ENCODE data around the gene ZCCHC18.
"Not testable (repeated sequence)": the region's sequence is repeated elsewhere in the genome, so short reads cannot be mapped to it uniquely, and the experiment has no call there.

The ZCCHC18 gene

DNA sequence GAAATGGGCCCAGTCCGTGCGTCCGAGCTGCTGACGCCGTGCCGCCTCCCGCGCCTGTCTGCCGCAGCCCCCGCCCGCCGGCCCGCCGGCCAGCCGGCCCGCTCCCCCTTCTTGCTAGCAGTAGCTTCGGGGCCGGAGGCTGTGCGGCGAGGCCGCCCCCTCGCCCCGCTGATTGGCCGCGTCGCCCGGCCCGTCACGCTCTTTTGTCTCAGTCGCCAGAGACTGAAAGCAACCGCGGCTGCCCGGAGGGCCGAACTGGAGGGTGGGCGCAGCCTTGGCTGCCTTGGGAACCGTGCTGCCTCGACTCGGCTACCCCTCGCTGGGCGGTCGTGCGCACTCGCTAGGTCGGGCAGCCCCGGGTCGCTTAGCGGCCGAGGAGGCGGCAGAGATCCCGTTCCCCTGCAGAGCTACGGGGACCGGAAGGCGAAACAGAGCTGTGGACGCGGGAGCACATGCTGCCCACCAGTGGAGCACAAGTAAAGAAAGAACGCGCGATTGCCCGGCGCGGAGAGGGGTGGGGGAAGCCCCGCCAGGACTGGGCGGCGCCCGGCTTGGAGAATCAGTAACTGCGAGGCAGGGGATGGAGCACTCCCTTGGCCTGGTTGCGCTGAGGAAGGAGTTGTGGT, at the start of gene ZCCHC18:
ZCCHC18 (plus strand) TSS at position 198 of the 626 bp plus-strand sequence. CDS start 1,589 bp downstream, outside the sequence.
- DNase-seq = peak; percentile 70

- not testable (repeated sequence) for DNase-seq
These were observed 49.7 kb upstream of the ZCCHC18 start for GRCh38 chrX:104062636-104063035.

DNA sequence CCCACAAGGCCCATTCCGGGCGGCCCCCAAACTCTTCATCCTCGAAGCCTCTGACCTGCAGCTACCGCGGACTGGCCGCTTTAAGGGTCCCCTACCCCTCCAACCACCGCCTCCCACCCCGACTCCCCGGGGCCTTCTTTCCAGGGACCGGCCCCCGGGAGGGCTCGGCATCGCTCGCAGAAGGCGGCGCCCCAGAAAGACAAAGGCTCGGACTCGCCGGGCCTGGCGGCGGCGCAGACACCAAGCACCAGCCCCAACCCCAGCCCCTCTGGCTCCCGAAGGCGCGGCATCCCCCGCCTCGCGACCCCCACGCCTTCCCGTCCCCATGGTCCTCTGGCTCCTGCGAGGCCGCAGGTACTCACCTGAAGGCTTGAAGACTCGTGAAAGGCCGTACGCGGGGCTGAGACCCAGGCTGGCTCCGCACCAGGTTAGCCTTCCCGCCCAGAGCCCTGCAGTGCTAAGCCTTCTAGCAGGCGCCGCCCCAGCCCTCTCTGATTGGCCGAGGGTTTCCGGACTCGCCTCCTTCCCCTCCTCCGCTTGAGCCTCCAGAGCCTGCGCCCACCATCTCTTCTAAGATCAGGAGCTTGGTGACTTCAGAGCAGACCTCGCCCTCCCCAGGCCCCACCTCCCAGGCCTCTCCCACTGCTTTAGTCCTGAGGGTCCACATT, 36.4 kb upstream of the ZCCHC18 start, which contains the start of gene TMSB15C:
TMSB15C (minus strand) TSS at position 459 of the 668 bp plus-strand sequence.
- DNase-seq = not testable (repeated sequence)

- DNase-seq = not testable (repeated sequence)
These were observed 34.5 kb upstream of the ZCCHC18 start for GRCh38 chrX:104077854-104078253.

GRCh38 chrX:104084063-104084462, 28.3 kb upstream of the ZCCHC18 start:
- DNase-seq = no peak

DNA sequence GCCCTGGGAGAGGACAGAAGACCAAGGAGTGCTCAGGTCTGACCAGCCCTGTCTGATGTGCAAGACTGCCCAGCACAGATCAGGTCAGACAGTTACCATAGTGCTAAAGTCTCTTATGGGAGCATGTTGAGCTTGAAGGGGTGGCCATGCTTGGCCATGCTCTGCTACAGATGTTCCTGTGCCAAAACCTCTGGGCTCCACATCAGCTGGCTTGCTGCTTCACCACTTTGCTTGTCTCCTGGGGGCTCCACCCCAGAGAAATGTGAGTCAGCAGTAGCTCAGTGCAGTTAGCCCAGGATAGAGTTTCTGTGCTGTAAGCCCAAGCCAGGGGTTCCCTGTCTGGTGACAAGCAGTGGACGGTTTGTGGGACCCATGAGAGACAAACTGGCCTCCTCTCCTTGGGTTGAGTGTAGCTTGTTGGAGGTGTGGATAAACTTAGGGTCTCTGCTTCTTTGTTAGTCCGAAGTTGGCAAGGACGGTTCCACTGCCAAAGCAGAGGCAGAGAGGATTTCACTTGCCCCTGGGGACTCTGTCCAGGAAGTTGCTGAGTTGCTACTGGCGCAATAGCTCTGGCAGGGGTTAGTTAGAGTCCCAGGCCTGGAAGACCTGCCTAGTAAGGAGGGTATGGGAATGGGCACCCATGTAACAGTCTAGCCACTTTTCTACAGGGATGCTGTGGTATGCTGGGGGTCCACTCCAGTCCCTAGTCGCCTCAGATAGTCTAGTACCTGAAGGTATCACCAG, 27.6 kb upstream of the ZCCHC18 start:
- no peak for DNase-seq

DNA sequence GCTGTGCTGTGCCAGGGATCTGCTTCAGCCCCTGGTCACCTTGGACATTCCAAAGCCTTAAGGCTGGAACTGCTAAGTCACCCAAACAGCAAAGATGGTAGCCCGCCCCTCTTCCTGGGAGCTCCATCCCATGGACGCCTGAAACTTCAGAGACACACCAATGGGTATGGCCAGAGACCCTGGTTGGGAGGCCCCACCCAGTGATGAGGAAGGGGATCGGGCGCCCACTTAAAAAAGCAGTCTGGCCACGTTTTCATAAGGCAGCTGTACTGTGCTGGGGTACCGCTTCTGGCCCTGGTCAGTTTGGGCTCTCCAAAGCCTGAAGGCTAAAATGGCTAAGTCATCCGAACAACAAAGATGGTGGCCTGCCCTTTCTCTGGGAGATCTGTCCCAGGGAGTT, 26.8 kb upstream of the ZCCHC18 start:
- DNase-seq = no peak

GRCh38 chrX:104085919-104086318, 26.4 kb upstream of the ZCCHC18 start:
- DNase-seq = no peak

DNA sequence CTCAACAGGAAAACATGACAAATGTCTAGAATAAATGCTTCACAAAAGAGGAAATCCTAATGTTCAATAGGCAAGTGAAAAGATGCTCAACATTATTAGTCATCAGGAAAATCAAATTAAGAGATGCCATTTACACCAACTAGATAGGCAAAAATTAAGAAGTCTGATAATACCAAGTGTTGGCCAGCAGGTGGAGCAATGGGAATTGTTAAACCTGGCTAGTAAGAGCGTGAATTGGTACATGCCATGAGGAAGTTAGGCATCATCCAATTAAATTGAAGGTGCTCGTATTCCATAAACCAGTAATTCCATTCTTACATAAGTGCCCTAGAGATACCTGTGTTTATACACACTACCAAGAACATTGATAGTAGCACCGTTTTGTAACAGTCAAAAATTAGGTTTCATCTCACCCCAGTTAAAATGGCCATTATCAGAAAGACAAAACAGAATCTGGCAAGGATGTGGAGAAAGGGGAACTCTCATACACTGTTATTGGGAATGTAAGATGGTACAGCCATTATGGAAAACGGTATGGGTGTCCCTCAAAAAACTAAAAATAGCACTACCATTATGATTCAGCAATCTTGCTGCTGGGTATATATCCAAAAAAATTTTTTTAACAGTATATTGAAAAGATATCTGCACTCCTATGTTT, 14.0 kb upstream of the ZCCHC18 start:
- DNase-seq = peak; percentile 78

GRCh38 chrX:104098919-104099318, 13.4 kb upstream of the ZCCHC18 start:
- no peak for DNase-seq

- DNase-seq = no peak
These were observed 7.6 kb upstream of the ZCCHC18 start for GRCh38 chrX:104104676-104105075.

GRCh38 chrX:104105330-104106262, 6.7 kb upstream of the ZCCHC18 start:
- no peak for DNase-seq

DNA sequence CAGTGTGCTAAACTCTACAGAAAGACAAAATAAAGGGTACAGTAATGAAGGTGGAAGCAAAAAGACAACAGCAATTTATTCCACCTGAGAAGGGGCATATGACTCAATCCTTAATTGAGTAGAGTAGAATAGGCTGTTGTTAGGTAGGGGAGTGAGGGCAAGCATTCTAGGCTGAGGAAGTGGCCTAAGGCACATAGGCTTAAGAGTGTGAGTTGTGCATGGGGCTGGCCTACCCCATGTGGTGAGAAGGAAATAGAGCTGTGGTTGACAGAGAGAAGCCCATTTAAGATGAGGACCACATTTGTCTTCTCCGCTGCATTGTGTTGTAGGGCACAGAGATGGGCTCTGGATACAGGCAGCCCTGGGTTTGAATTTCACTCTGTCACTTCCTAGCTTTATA, 3.4 kb upstream of the ZCCHC18 start:
- no peak for DNase-seq

GRCh38 chrX:104110491-104111240, 1.7 kb upstream of the ZCCHC18 start:
- peak; percentile 25 for DNase-seq

GRCh38 chrX:104113222-104113965, 1.1 kb downstream of the ZCCHC18 start:
- DNase-seq = peak; percentile 78

DNA sequence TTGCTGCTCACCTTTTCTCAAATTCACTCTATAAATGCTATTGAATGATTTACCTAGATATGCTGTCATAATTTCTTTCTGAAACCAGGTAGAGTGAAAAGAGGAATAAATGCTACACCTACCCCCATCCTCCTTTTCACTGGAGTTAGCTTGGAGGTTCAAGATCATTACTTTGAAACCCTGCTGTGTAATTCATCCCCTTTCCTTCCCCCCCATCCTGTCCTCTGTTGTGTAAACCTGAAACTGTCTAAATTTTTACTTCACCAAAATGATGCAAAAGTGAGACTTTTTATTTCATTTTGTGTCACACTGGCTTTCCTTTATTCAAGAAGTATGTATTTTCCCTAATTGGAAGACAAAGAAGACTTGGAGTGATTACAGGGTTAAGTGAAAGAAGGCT, 5.4 kb downstream of the ZCCHC18 start:
- no peak for DNase-seq

GRCh38 chrX:104118765-104119164, 6.4 kb downstream of the ZCCHC18 start:
- DNase-seq = no peak

DNA sequence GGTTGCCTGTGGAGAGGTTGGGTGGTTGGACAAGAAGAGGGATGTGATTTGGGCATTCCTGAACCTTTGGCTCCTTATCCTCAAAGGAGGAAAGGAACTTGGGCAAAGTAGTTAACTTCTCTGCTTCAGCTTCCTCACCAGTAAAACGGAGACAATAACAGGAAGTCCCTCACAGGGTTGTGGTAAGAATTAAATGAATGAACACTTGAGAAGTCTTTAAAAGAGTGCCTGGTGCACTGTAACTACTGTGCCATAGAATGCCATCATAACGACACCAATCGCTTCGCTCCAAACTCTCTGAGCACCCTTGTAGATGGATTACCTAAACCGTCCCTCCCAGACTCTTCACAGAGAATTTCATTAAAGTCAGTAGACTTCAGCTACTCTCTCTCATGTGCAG, 10.5 kb downstream of the ZCCHC18 start:
- peak; percentile 47 for DNase-seq

DNA sequence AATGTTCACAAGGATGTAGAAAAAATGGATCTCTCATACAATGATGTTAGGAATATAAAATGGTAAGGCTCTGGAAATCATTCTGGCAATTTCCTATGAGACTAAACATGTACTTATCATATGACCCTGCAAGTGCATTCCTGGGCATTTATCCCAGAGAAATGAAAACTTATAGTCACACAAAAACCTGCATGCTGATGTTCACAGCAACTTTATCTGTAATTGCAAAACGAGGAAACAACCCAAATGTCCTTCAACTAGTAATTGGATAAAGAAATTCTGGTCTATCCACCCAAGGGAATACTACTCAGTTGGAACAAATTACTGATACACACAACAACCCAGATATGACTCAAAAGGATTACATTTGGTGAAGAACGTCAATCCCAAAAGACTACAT, 14.5 kb downstream of the ZCCHC18 start:
- DNase-seq = no peak

- DNase-seq = no peak
These were observed 18.5 kb downstream of the ZCCHC18 start for GRCh38 chrX:104130808-104131207.
